H1 (cell line): ENCODE data around the gene RPS5. TPM values are rescaled to one million over a fixed set of nuclear protein-coding genes. Genes with fewer than 3 reads are reported as not detected.

ENCODE experiments used
- CTCF ChIA-PET: fragments of 300-600 bp; sonication (Branson Sonifier 250); formaldehyde crosslinking; loops from one replicate; lab custom pipeline; 2021; ENCODE audit not compliant: partially characterized antibody; lab: Charles Lee
- POLR2A ChIA-PET: fragments of 300-600 bp; sonication (Branson Sonifier 250); formaldehyde crosslinking; loops from one replicate; lab custom pipeline; 2021; ENCODE audit warnings: inconsistent platforms; ENCODE audit not compliant: partially characterized antibody; lab: Charles Lee
- DNase-seq, 2 experiments: peaks; one replicate each; pipeline versions ENCODE4 v3.0.0 to v3.0.0-alpha.2; 2010 to 2022; ENCODE audit warnings: low spot score in 2 of 2, low read depth in 1 of 2, mixed read lengths in 1 of 2
- FAIRE-seq: peaks from 2 replicates; lab custom pipeline; 2011; peaks lifted over from hg19 to GRCh38; lab: Jason Lieb, UNC
- H2AFZ ChIP-seq: 2 replicates; pipeline ENCODE4 v1.8.1; 2012; ENCODE audit warnings: low read length, inconsistent platforms
- H2AK5ac ChIP-seq: 2 replicates; pipeline ENCODE4 v1.6.1; 2013; ENCODE audit warnings: low read depth, low read length
- H2BK120ac ChIP-seq: replicated peaks from 2 replicates; pipeline ENCODE3; 2013; ENCODE audit warnings: low read depth, low read length, inconsistent platforms
- H2BK12ac ChIP-seq: 2 replicates; pipeline ENCODE4 v1.6.1; 2013; ENCODE audit warnings: low read depth, low read length
- H2BK15ac ChIP-seq: 2 replicates; pipeline ENCODE4 v1.6.1; 2013; ENCODE audit warnings: low read length
- H2BK20ac ChIP-seq: 2 replicates; pipeline ENCODE4 v1.6.1; 2013; ENCODE audit warnings: low read length
- H2BK5ac ChIP-seq: 2 replicates; pipeline ENCODE4 v1.6.1; 2013; ENCODE audit warnings: low read depth, low read length
- H3K14ac ChIP-seq: 2 replicates; pipeline ENCODE4 v1.6.1; 2013; ENCODE audit warnings: inconsistent platforms; ENCODE audit not compliant: insufficient read length
- H3K18ac ChIP-seq: 2 replicates; pipeline ENCODE4 v1.6.1; 2013; ENCODE audit warnings: low read length; ENCODE audit errors: extremely low read depth
- H3K23ac ChIP-seq: 2 replicates; pipeline ENCODE4 v1.6.1; 2013; ENCODE audit warnings: inconsistent platforms; ENCODE audit not compliant: insufficient read length
- H3K23me2 ChIP-seq: 2 replicates; pipeline ENCODE4 v1.6.1; 2013; ENCODE audit warnings: low read depth, low read length
- H3K27ac ChIP-seq: 2 replicates; pipeline ENCODE4 v1.6.1; 2011; ENCODE audit warnings: low read depth, low read length, inconsistent platforms
- H3K27me3 ChIP-seq, 4 experiments: replicated peaks in 1 of 4; 1 replicate in 1 of 4; 2 replicates in 3 of 4; pipeline versions ENCODE4 v1.6.1 to v1.8.1; 2011 to 2013; ENCODE audit warnings: low read length in 3 of 4, mild to moderate bottlenecking in 3 of 4, inconsistent platforms in 2 of 4, mixed read lengths in 2 of 4, moderate library complexity in 1 of 4; ENCODE audit not compliant: control insufficient read depth in 3 of 4, insufficient read depth in 3 of 4; ENCODE audit errors: extremely low read depth in 1 of 4
- H3K36me3 ChIP-seq, 4 experiments: 2 replicates each; pipeline versions ENCODE4 v1.6.1 to v1.8.1; 2011 to 2013; ENCODE audit warnings: mild to moderate bottlenecking in 4 of 4, low read length in 3 of 4, moderate library complexity in 2 of 4, control low read depth in 1 of 4, inconsistent platforms in 1 of 4; ENCODE audit not compliant: insufficient read depth in 4 of 4, control insufficient read depth in 2 of 4
- H3K4ac ChIP-seq: replicated peaks from 2 replicates; pipeline ENCODE3; 2013; ENCODE audit warnings: low read length, low read depth, mixed read lengths, inconsistent platforms; ENCODE audit not compliant: insufficient read length
- H3K4me1 ChIP-seq, 4 experiments: replicated peaks in 1 of 4; 1 replicate in 1 of 4; 2 replicates in 3 of 4; pipeline versions ENCODE4 v1.6.1 to v1.8.1; 2011 to 2013; ENCODE audit warnings: low read length in 3 of 4, inconsistent platforms in 2 of 4, mixed read lengths in 1 of 4; ENCODE audit not compliant: insufficient read depth in 4 of 4, control insufficient read depth in 3 of 4
- H3K4me2 ChIP-seq, 2 experiments: 2 replicates each; pipeline versions ENCODE4 v1.6.1 to v1.8.1; 2011 to 2013; ENCODE audit warnings: low read depth in 2 of 2, low read length in 2 of 2, control low read depth in 1 of 2, inconsistent platforms in 1 of 2, mild to moderate bottlenecking in 1 of 2; ENCODE audit not compliant: insufficient read depth in 1 of 2
- H3K4me3 ChIP-seq, 4 experiments: fragments of 200-600, 300-600 bp in 1 of 4; sonication (generic), shearing (Covaris generic), sonication (Bioruptor Twin) in 1 of 4; 2 replicates each; pipeline versions ENCODE4 v1.5.1 to v1.8.1; 2011 to 2016; ENCODE audit warnings: low read length in 4 of 4, low read depth in 3 of 4, control low read depth in 2 of 4, inconsistent platforms in 2 of 4, mild to moderate bottlenecking in 2 of 4, mixed read lengths in 1 of 4, moderate library complexity in 1 of 4; ENCODE audit not compliant: insufficient read depth in 2 of 4; ENCODE audit errors: extremely low read depth in 1 of 4
- H3K56ac ChIP-seq: replicated peaks from 2 replicates; pipeline ENCODE3; 2013; ENCODE audit warnings: low read depth, mild to moderate bottlenecking, mixed read lengths, low read length, inconsistent platforms; ENCODE audit not compliant: insufficient read length
- H3K79me1 ChIP-seq: 2 replicates; pipeline ENCODE4 v1.6.1; 2013; ENCODE audit warnings: low read depth, low read length, control low read depth
- H3K79me2 ChIP-seq, 2 experiments: 2 replicates each; pipeline versions ENCODE4 v1.6.1 to v1.8.1; 2012 to 2013; ENCODE audit warnings: low read length in 2 of 2, mild to moderate bottlenecking in 2 of 2, inconsistent platforms in 1 of 2; ENCODE audit not compliant: insufficient read depth in 2 of 2, control insufficient read depth in 1 of 2
- H3K9ac ChIP-seq, 4 experiments: replicated peaks in 1 of 4; 1 replicate in 1 of 4; 2 replicates in 3 of 4; pipeline versions ENCODE4 v1.6.1 to v1.8.1; 2011 to 2013; ENCODE audit warnings: low read depth in 3 of 4, low read length in 3 of 4, control low read depth in 2 of 4, mild to moderate bottlenecking in 2 of 4, moderate library complexity in 2 of 4, inconsistent platforms in 1 of 4; ENCODE audit errors: extremely low read depth in 1 of 4
- H3K9me3 ChIP-seq, 2 experiments: 2 replicates each; pipeline versions ENCODE4 v1.6.1 to v1.8.1; 2012 to 2013; ENCODE audit warnings: mild to moderate bottlenecking in 2 of 2, moderate library complexity in 2 of 2, control low read depth in 1 of 2, inconsistent platforms in 1 of 2, low read depth in 1 of 2, low read length in 1 of 2, mixed read lengths in 1 of 2; ENCODE audit not compliant: insufficient read depth in 2 of 2
- H4K20me1 ChIP-seq, 2 experiments: replicated peaks in 1 of 2; 2 replicates each; pipeline versions ENCODE3 to v1.8.1; 2011 to 2013; ENCODE audit warnings: inconsistent platforms in 2 of 2, low read length in 2 of 2, mild to moderate bottlenecking in 1 of 2; ENCODE audit not compliant: insufficient read depth in 2 of 2, control insufficient read depth in 1 of 2
- H4K5ac ChIP-seq: 2 replicates; pipeline ENCODE4 v1.6.1; 2013; ENCODE audit warnings: low read length, low read depth, mixed read lengths, inconsistent platforms; ENCODE audit not compliant: insufficient read length
- H4K8ac ChIP-seq: 2 replicates; pipeline ENCODE4 v1.8.0; 2013; ENCODE audit warnings: mild to moderate bottlenecking, moderate library complexity, low read length, inconsistent platforms; ENCODE audit not compliant: insufficient read depth; ENCODE audit errors: extremely low read depth
- H4K91ac ChIP-seq: replicated peaks from 2 replicates; pipeline ENCODE3; 2013; ENCODE audit warnings: low read length, mixed read lengths, inconsistent platforms; ENCODE audit not compliant: insufficient read length
- BRCA1 ChIP-seq: IDR thresholded peaks from 2 replicates; pipeline ENCODE4 v1.6.1; 2012; ENCODE audit warnings: low read depth, low read length, improper control_type of control experiment
- CTCF ChIP-seq, 3 experiments: IDR thresholded peaks; 1 replicate in 2 of 3; 2 replicates in 1 of 3; pipeline versions ENCODE4 v1.5.1 to v1.6.1; 2011; ENCODE audit warnings: low read length in 3 of 3, mild to moderate bottlenecking in 3 of 3, inconsistent platforms in 2 of 3, low read depth in 1 of 3, moderate library complexity in 1 of 3; ENCODE audit not compliant: insufficient read depth in 1 of 3; ENCODE audit errors: control extremely low read depth in 1 of 3
- EGR1 ChIP-seq: IDR thresholded peaks from 2 replicates; pipeline ENCODE4 v1.6.1; 2011; ENCODE audit warnings: low read depth, low read length, borderline replicate concordance
- MAX ChIP-seq: IDR thresholded peaks from 2 replicates; pipeline ENCODE4 v1.6.1; 2012; ENCODE audit warnings: inconsistent platforms
- POU5F1 ChIP-seq: IDR thresholded peaks from 2 replicates; pipeline ENCODE4 v1.6.1; 2011; ENCODE audit warnings: low read depth, mild to moderate bottlenecking, low read length, moderate library complexity
- RNF2 ChIP-seq: fragments of 200-900, 300-1000 bp; sonication (generic); IDR thresholded peaks from 2 replicates; pipeline ENCODE4 v1.7.1; 2016; ENCODE audit warnings: borderline replicate concordance, low read depth, mild to moderate bottlenecking, antibody characterized with exemption, low read length; ENCODE audit not compliant: poor library complexity, severe bottlenecking; ENCODE audit errors: missing control alignments
- WGBS, 2 experiments: shearing (Covaris generic) in 1 of 2; methylation state at CpG; one replicate each; pipeline versions ENCODE4 v1.1.6 to v1.1.7; 2013 to 2015; ENCODE audit warnings: low lambda C conversion rate in 2 of 2, mixed read lengths in 2 of 2, inconsistent platforms in 1 of 2, low coverage in 1 of 2, missing lambda C conversion rate in 1 of 2; ENCODE audit not compliant: insufficient replicate concordance in 2 of 2, insufficient coverage in 1 of 2, insufficient read length in 1 of 2; ENCODE audit errors: extremely low coverage in 1 of 2, missing lambda C conversion rate in 1 of 2; 5-methylcytosine and 5-hydroxymethylcytosine counted together
- polyA plus RNA-seq, 7 experiments: library from polyadenylated mRNA; depleted of rRNA in 3 of 7; stranded (reverse) in 5 of 7; unstranded in 2 of 7; fragments of >200 nt in 5 of 7; fragments of 200-250 nt in 2 of 7; gene quantifications; 1 replicate in 5 of 7; 2 replicates in 1 of 7; 4 replicates in 1 of 7; pipeline versions ENCODE4 v1.2.1 to v1.2.3, GENCODE V29; 2011 to 2013; ENCODE audit warnings: missing spikeins in 2 of 7, mixed read lengths in 2 of 7
- total RNA-seq: library from RNA; stranded (reverse); fragmentation: NEBNext Ultra II Directional; extraction: Animal tissue kit (Norgen Biotek cat#: 25700); gene quantifications from 2 replicates; pipeline ENCODE4 v1.2.1, GENCODE V29; 2021

The RPS5 gene
- total and polyA plus RNA-seq, 2 of the 8 experiments (the other 6 are each of a cell fraction or from before 2014, with no cell fraction given) = 1,557 to 5,731 TPM

DNA sequence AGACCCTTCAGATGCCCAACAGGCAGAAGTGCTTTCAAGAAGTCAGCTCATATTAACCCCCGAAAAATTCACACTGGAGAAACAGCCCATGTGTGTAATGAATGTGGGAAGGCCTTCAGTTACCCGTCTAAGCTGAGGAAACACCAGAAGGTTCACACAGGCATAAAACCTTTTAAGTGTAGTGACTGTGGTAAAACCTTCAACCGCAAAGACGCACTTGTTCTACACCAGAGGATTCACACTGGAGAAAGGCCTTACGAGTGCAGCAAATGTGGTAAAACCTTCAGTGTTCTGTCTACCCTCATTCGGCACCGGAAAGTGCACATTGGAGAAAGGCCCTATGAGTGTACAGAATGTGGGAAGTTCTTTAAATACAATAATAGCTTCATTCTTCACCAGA, 30.0 kb downstream of the RPS5 start:
- no peak overlapping the region for H4K8ac ChIP-seq
- no peaks in the 10 kb centered on the region for H4K20me1 ChIP-seq
- ChIA-PET CTCF (interaction anchor here (1.0 to 1.3 kb wide), 3 partner anchors 11 to 51 kb away, joined by 3 read pairs; no protein-coding TSS in a partner anchor), POLR2A (interaction anchor here (1.6 to 2.1 kb wide), 2 partner anchors 21 to 22 kb away, joined by 4 to 8 read pairs; partner anchors contain the start of gene RNF225)
- no peak overlapping the region for H3K56ac ChIP-seq
- H2BK12ac ChIP-seq = no peak overlapping the region
- no peaks in the 10 kb centered on the region for H3K79me2 ChIP-seq
- no peak overlapping the region for H3K18ac ChIP-seq
- no peak overlapping the region for H2BK15ac ChIP-seq
- peaks cover 6 to 7% of the 10 kb centered on the region in 2 experiments; a peak in 2 of 4 replicates for H3K9me3 ChIP-seq
- no peak overlapping the region for H2BK20ac ChIP-seq
- DNase-seq (no peak), FAIRE-seq (no peak)
- H3K23me2 ChIP-seq = no peaks in the 10 kb centered on the region
- TF ChIP-seq EGR1 (no peak), POU5F1 (no peak), MAX (no peak), RNF2 (no peak), BRCA1 (no peak), CTCF (IDR thresholded peaks at IDR 0.05; ENCODE audit: control extremely low read depth in 1 of 3, insufficient read depth in 1 of 3, low read depth in 1 of 3, low read length in 3 of 3) (no peak)
- H2BK120ac ChIP-seq = no peak overlapping the region
- H3K79me1 ChIP-seq = no peaks in the 10 kb centered on the region
- H3K27me3 ChIP-seq = no peaks in the 10 kb centered on the region
- no peak overlapping the region for H3K4me3 ChIP-seq
- no peak overlapping the region for H3K23ac ChIP-seq
- H2AK5ac ChIP-seq = no peak overlapping the region
- H3K9ac ChIP-seq = no peak overlapping the region
- H3K14ac ChIP-seq = no peak overlapping the region
- 91% methylated on average over 7 of the region's 7 CpGs; no CpG with 5 or more reads in 1 of the 2 experiments for WGBS, 2 experiments
- no peak overlapping the region for H4K5ac ChIP-seq
- no peak overlapping the region for H3K4ac ChIP-seq
- no peak overlapping the region for H2BK5ac ChIP-seq
- no peak overlapping the region for H4K91ac ChIP-seq
- H3K36me3 ChIP-seq = peaks cover 0 to 14% (median 6%) of the 10 kb centered on the region in 4 experiments; a peak in 4 of 8 replicates
- H3K27ac ChIP-seq = no peak overlapping the region
- H2AFZ ChIP-seq = no peak overlapping the region
- no peaks in the 10 kb centered on the region for H3K4me1 ChIP-seq
- no peak overlapping the region for H3K4me2 ChIP-seq
